PC-3 (cell line): ENCODE measurements around the gene FUBP3.

Source experiments
- EZH2 ChIP-seq: fragments of 300-600 bp; sonication (generic); IDR thresholded peaks from one replicate; pipeline ENCODE4 v1.6.1; 2017; ENCODE audit warnings: antibody characterized with exemption, mild to moderate bottlenecking, low read length; ENCODE audit not compliant: unreplicated experiment
- TF ChIP-seq, protein P1 (sequence below): fragments of 300-600 bp; sonication (generic); conservative IDR thresholded peaks from 2 replicates; pipeline ENCODE4 v1.5.1; 2017; ENCODE audit warnings: antibody characterized with exemption, low read depth, mild to moderate bottlenecking, low read length

DNA sequence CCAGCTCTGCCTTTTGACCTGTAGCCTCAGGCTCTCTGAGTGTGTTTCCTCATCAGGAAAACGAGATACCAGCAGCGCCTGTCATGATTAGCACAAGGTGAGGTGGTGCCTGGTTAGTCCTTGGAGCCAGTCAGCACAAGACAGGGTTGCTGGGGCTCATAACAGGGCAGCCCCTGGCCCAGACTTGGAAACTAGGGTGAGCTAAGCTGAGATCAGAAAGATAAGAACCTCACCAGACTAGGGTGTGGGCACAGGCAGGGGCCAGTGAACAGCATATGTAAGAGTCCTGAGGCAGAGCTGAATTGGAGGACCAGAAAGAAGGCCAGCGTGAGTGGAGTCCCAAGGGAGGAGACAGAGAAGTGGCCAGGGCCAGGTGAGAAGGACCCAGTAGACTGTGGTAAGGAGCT lies 42.7 kb upstream of the FUBP3 start:
- TF ChIP-seq, protein P1, sequence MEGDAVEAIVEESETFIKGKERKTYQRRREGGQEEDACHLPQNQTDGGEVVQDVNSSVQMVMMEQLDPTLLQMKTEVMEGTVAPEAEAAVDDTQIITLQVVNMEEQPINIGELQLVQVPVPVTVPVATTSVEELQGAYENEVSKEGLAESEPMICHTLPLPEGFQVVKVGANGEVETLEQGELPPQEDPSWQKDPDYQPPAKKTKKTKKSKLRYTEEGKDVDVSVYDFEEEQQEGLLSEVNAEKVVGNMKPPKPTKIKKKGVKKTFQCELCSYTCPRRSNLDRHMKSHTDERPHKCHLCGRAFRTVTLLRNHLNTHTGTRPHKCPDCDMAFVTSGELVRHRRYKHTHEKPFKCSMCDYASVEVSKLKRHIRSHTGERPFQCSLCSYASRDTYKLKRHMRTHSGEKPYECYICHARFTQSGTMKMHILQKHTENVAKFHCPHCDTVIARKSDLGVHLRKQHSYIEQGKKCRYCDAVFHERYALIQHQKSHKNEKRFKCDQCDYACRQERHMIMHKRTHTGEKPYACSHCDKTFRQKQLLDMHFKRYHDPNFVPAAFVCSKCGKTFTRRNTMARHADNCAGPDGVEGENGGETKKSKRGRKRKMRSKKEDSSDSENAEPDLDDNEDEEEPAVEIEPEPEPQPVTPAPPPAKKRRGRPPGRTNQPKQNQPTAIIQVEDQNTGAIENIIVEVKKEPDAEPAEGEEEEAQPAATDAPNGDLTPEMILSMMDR = no peak
- no peak for TF ChIP-seq EZH2
